Stimulated activated naive CD8-positive, alpha-beta T cell treated with anti-CD3 and anti-CD28 coated beads, Interleukin-15, amount 100 ng/mL, for 72 hours (primary cell): ENCODE data around the gene LZTS2.
A peak's percentile ranks its signal among the peaks of the same experiment; 100 is the strongest.

Source experiments
- ATAC-seq: fragments of 150-1000 bp; cut with Tn5 transposase; 2 replicates; pipeline ENCODE4 v1.10.0; 2021; ENCODE audit warnings: mild to moderate bottlenecking, moderate library complexity
- DNase-seq, 2 donors: peaks; one replicate each; pipeline ENCODE4 v3.0.0; 2021 to 2022
- H3K27ac Mint-ChIP-seq, 2 donors: one replicate each; pipeline ENCODE4 v1.8.0; 2022; ENCODE audit warnings: mild to moderate bottlenecking in 2 of 2, mixed read lengths in 2 of 2, moderate library complexity in 2 of 2
- H3K27me3 Mint-ChIP-seq: one replicate; pipeline ENCODE4 v1.8.0; 2022; ENCODE audit warnings: mixed read lengths
- H3K4me1 Mint-ChIP-seq: one replicate; pipeline ENCODE4 v1.8.0; 2022; ENCODE audit warnings: mild to moderate bottlenecking, mixed read lengths
- H3K4me3 Mint-ChIP-seq, 2 donors: one replicate each; pipeline ENCODE4 v1.8.0; 2022; ENCODE audit warnings: mild to moderate bottlenecking in 2 of 2, mixed read lengths in 2 of 2, moderate library complexity in 1 of 2
- H3K9me3 Mint-ChIP-seq, 2 donors: one replicate each; pipeline ENCODE4 v1.8.0; 2022; ENCODE audit warnings: mixed read lengths in 2 of 2

The LZTS2 gene

DNA sequence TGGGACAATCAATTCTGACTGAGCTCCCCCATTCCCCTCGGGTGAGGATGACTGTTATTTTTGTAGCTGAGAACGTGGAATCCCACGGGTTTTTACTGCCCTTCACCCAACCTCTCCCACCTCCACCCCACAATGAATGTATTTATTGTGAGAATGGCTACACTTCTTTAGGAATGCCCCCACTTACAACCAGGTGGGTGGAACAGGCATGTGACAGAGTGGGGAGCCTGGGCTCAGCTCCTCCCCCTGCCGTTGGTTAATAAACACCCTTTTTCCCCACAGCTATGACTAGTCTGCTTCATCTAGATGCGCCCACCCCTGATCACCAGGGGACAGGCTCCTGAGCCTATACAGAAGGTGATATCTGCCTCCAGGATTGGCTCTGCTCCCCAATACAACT lies 14.3 kb upstream of the LZTS2 start:
- Mint-ChIP-seq H3K4me1 (peaks cover 37% of the 10 kb centered on the region), H3K4me3 (no peak overlapping the region), H3K27ac (no peak overlapping the region), H3K27me3 (no peaks in the 10 kb centered on the region), H3K9me3 (no peaks in the 10 kb centered on the region)
- DNase-seq (no peak), ATAC-seq (no peak)

DNA sequence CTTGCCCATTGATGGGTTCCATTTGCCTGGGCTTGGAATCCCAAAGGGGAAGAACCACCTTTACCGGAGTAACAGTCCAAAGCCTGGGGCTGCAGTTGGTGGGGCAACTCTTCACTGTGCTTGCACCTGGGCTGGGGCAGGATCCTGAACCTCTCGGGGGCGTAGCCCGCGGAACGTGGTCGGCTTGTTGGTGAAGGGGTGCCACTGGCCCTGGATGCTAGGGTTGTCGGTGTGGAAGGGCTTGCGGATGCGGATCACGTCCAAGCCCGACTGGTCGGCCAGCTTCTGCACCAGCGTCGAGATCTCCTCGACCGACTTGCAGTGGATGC lies 13.0 kb upstream of the LZTS2 start:
- Mint-ChIP-seq H3K27ac (no peak overlapping the region), H3K4me1 (peaks cover 49% of the 10 kb centered on the region), H3K9me3 (no peaks in the 10 kb centered on the region), H3K4me3 (peak overlapping the region; percentile 88 to 96), H3K27me3 (no peaks in the 10 kb centered on the region)
- ATAC-seq, result no peak
- no peak for DNase-seq

DNA sequence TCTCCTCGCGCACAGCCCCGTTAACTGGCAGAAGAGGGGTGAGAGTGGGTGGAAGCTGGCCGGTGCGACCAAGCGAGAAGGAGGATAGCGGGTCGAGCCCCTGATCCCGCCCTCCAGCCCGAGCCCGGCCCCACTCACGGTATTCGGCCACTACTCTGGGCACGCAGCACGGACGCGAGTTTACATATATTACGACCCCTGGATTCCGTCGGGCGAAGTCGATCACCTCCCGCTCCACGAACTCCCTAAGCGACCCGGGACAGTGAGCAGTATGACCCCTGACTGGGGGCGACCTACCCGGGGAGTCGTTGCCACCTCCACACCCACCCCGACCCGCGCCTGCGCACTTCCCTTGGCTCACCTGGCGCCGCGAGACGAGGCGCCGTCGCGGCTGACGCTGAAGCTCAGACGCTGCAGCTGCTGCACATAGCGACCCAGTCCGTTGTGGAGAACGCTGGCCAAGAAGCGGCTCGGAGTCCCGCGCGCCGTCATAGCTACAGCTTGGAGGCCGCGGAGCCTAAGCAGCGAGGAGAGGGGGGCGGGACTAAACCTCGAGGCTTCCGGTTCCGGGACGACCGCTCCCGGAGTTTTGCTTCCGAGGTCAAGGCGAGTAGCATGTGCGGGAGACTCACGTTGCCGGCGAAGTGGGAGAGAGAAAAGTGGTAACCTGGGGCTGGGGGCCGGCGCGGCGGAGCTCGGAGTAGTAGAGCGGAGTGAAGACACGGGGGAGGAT lies 12.5 kb upstream of the LZTS2 start, which contains the start of the genes MRPL43 and TWNK:
MRPL43 (minus strand) TSS at position 546 of the 733 bp plus-strand sequence; CDS start at position 492, 54 bp downstream.
TWNK (plus strand) TSS at position 592 of the 733 bp plus-strand sequence. CDS start 668 bp downstream, outside the sequence.
- DNase-seq, result peak; percentile 77 to 82
- Mint-ChIP-seq H3K27me3 (no peaks in the 10 kb centered on the region), H3K4me1 (peaks cover 49% of the 10 kb centered on the region), H3K27ac (peak within 1 kb of the TSS; percentile 96 to 97), H3K4me3 (peak within 1 kb of the TSS; percentile 88 to 96), H3K9me3 (no peaks in the 10 kb centered on the region)
- peak; percentile 96 for ATAC-seq

DNA sequence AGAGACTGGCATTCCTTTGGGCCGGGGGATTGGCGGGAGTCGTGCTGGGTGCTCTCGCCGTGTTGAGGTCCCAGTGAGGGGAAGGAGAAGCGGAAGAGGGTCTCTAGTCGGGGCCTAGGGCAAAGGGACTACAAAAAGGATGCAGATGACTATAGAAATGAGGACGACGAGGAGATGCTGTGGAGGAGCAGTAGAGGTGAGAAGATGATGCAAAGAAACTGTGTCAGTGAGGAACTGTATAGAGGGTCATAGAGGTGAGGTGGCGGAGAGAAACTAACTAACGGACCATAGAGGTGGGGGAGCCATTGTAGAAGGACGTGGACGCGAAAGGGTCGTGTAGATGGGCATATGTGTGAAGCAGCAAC lies 11.9 kb upstream of the LZTS2 start:
- Mint-ChIP-seq H3K27me3 (no peaks in the 10 kb centered on the region), H3K4me1 (peaks cover 49% of the 10 kb centered on the region), H3K27ac (peak overlapping the region; percentile 96 to 97), H3K4me3 (peak overlapping the region; percentile 88 to 96), H3K9me3 (no peaks in the 10 kb centered on the region)
- DNase-seq (no peak), ATAC-seq (peak; percentile 8)

DNA sequence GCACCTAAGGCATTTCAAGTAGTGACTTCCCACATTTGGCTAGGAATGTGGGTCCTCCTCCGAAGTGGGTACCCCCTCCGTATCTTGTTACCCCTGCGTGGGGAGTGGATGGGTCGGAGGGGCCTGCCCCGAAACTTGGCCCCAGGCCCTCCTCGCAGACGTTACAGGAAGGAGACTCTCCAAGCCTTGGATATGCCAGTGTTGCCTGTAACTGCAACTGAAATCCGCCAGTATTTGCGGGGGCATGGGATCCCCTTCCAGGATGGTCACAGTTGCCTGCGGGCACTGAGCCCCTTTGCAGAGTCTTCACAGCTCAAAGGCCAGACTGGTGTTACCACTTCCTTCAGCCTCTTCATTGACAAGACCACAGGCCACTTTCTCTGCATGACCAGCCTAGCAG lies 11.4 kb upstream of the LZTS2 start:
- peaks cover 49% of the 10 kb centered on the region for H3K4me1 Mint-ChIP-seq
- H3K9me3 Mint-ChIP-seq, result no peaks in the 10 kb centered on the region
- DNase-seq, result no peak
- ATAC-seq, result no peak
- peak overlapping the region; percentile 88 to 96 for H3K4me3 Mint-ChIP-seq
- no peaks in the 10 kb centered on the region for H3K27me3 Mint-ChIP-seq
- peak overlapping the region; percentile 38 to 97 for H3K27ac Mint-ChIP-seq

DNA sequence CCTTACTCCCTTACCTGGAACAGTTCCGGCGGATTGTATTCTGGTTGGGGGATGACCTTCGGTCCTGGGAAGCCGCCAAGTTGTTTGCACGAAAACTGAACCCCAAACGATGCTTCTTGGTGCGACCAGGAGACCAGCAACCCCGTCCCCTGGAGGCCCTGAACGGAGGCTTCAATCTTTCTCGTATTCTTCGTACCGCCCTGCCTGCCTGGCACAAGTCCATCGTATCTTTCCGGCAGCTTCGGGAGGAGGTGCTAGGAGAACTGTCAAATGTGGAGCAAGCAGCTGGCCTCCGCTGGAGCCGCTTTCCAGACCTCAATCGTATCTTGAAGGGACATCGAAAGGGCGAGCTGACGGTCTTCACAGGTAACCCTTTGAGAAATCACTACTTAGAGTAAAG lies 10.5 kb upstream of the LZTS2 start:
- peak overlapping the region; percentile 15 to 29 for H3K27ac Mint-ChIP-seq
- DNase-seq (no peak), ATAC-seq (no peak)
- H3K27me3 Mint-ChIP-seq, result no peaks in the 10 kb centered on the region
- H3K4me3 Mint-ChIP-seq, result peak overlapping the region; percentile 35 to 38
- no peaks in the 10 kb centered on the region for H3K9me3 Mint-ChIP-seq
- peaks cover 47% of the 10 kb centered on the region for H3K4me1 Mint-ChIP-seq

DNA sequence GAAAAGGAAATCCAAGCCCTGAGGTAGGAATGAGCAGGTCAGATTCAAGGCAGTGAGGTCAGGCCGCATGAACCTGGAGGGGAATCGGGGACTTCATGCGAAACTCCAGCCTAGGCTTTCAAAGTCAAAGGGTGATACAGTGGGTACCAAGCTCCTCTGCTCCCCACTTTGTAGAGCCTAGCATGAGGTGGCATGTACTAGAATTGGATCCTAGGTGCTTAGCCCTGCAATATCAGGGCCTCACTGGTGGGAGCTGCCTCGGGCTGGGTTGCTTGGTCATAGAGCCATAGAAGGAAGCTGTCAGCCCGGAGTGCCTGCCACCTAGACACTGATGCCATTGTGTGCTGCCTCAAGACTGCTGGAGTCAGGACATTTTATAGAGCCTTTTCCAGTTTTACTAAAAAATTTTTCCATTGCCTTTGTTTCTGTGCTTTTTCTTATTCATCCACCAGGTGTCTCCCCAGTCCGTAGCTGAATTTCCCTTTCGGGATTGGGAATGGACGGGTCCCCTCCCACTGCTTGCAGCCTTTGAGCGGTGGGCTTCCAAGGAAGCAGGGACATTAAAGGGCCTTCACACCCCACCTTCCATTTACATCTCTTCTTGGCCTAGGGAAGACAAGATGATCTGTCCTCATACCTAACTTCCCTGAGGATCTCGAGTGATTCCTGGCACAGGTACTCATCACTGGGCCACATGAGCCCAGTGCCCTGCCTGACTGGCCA lies 5.5 kb upstream of the LZTS2 start:
- peaks cover 46% of the 10 kb centered on the region for H3K4me1 Mint-ChIP-seq
- H3K27ac Mint-ChIP-seq, result no peak overlapping the region
- DNase-seq, result no peak
- H3K27me3 Mint-ChIP-seq, result no peaks in the 10 kb centered on the region
- no peak for ATAC-seq
- no peak overlapping the region for H3K4me3 Mint-ChIP-seq
- H3K9me3 Mint-ChIP-seq, result no peaks in the 10 kb centered on the region

DNA sequence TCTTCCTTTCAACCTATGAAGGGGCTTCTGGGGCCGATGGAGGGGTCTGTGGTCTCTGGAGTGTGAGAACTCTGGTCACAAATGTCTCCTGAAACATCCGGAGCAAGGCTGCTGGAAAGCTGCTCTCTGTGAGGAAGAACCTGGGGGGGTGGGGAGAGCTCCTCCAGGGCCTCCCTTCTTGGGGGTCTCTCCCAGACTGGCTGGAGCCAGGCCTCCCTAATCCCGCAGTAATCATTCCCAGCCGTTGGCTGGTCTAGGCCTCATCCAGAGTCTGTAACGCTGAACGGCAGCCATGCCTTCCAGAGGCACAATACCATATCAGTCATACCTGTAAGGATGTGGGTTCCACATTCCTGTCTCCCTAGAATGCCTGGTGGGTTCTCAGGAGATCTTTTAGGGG lies 4.4 kb upstream of the LZTS2 start:
- Mint-ChIP-seq H3K27ac (no peak overlapping the region), H3K4me3 (no peak overlapping the region)
- DNase-seq, result no peak

DNA sequence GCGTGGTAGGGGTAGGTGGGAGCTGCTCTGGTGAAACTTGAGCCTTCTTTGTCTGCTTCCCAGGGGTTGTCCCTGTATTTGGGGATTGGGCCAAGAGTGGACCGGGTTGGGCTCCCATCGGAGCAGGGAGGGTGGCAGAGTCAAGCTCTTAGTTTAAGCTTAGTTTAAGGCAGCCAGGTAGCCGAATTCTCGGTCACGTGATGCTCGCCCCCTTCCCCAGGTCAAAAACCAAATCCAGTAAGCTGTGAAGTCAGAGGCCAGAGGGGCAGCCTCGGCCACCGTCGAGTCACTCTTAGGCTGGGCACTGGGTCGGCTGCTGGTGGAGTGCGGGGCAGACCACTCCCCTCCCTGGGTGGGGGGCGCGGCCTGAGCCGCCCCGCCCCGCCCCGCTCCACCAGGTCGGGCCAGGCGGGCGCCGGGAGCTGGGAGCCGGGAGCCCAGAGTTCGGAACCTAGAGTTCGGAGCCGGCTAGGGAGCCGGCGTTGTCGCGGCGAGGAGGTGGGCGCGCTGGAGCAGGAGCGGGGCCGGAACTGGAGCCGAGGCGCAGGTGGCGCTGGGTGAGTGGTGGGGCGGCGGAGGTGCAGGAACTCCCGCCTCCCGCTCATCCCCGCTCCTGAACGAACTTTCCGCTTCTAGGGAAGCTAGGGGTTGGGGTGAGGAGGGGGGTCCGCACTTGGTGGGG lies 2.8 kb upstream of the LZTS2 start:
- H3K4me3 Mint-ChIP-seq, result peak overlapping the region; percentile 78 to 92
- H3K4me1 Mint-ChIP-seq, result peaks cover 37% of the 10 kb centered on the region
- peak overlapping the region; percentile 91 to 97 for H3K27ac Mint-ChIP-seq
- H3K9me3 Mint-ChIP-seq, result no peaks in the 10 kb centered on the region
- ATAC-seq (peak; percentile 29), DNase-seq (peak; percentile 45)
- no peaks in the 10 kb centered on the region for H3K27me3 Mint-ChIP-seq

More for the DNA sequence above, 4.4 kb upstream of the LZTS2 start:
- ATAC-seq, result no peak
- Mint-ChIP-seq H3K27me3 (no peaks in the 10 kb centered on the region), H3K9me3 (no peaks in the 10 kb centered on the region), H3K4me1 (peaks cover 39% of the 10 kb centered on the region)

DNA sequence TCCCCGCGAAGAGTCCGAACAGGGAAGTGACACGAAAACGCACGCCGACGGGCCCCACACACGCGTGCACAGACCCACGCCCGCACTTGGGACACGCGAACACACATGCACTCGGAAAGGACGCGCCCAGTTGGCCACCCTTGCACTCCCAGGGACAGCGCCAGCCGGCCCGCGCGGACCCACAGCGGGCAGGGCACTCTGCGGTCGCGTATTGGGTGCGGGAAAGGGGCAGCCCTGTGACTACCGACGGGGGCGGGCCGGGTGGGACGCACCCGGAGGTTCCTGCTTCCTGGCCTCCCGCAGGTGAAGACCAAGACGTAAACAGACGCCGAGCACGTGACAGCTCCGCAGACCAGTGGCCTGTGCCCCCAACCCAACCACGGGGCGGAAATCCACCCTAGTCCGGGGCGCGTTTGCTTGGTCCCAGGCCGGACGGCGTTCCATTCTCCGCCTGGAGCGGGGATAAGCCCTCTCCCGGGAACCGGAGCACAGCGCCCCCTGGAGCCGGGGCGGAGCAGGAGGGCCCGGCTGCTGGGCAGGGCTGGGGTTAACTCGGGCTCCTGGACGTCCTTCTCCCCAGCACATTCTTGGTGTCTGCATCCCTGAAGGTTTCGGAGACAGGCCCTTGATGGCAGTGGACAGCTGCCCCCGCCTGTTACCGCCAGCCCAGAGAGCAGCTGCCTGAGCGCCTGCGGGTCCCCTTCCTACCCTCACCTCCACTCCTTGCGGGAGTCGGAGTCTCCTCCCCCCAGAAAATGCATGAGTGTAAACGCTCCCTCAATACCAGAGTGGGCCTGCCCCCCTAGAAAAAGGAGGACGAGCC lies 2.0 kb upstream of the LZTS2 start:
- ATAC-seq (peak; percentile 61), DNase-seq (peak; percentile 78 to 80)
- no peaks in the 10 kb centered on the region for H3K9me3 Mint-ChIP-seq
- H3K27me3 Mint-ChIP-seq, result no peaks in the 10 kb centered on the region
- H3K4me1 Mint-ChIP-seq, result peaks cover 37% of the 10 kb centered on the region
- peak overlapping the region; percentile 67 to 79 for H3K27ac Mint-ChIP-seq
- peak overlapping the region; percentile 78 to 92 for H3K4me3 Mint-ChIP-seq

DNA sequence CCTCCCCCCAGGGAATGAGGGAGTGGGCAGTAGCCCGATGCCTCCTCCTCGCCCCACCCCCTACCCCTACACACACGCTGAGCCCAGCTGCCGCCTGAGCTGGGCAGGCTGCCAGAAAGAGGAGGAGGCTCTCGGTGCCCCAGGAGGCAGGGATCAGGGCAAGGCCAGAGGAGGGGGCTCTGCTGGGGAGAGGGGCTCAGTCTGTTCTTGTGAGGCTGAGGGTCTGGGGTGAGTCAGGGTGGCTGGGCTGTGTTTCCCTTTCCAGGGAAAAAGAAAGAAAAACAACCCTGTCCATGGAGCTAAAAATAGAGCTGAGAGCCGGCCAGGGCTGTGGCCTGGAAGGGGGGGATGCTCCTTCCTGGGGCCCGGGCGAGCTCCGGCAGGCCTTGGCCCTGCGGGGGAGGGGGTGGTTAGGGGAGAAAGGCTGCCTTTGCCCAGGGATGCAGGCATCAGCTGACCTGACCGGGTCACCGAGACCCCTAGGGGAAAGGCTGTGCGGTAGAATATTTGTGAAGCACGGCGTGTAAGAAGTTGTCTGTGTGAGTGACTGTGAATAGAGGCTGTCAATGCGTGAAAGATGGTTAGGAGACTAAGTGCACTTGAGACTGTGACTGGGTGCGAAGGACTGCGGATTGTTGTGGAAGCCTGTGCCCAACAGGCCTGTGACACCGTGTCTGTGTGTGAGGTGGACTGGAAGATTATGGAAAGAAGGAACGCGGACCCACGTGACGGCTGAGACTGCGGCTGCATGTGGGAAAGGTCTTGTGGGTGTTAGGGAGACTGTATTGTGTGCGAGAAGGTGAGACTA lies 1.2 kb upstream of the LZTS2 start:
- DNase-seq, result peak; percentile 61 to 68
- no peaks in the 10 kb centered on the region for H3K27me3 Mint-ChIP-seq
- H3K9me3 Mint-ChIP-seq, result no peaks in the 10 kb centered on the region
- peak overlapping the region; percentile 78 to 92 for H3K4me3 Mint-ChIP-seq
- peak; percentile 49 for ATAC-seq
- H3K27ac Mint-ChIP-seq, result peak overlapping the region; percentile 49 to 86
- peaks cover 37% of the 10 kb centered on the region for H3K4me1 Mint-ChIP-seq

DNA sequence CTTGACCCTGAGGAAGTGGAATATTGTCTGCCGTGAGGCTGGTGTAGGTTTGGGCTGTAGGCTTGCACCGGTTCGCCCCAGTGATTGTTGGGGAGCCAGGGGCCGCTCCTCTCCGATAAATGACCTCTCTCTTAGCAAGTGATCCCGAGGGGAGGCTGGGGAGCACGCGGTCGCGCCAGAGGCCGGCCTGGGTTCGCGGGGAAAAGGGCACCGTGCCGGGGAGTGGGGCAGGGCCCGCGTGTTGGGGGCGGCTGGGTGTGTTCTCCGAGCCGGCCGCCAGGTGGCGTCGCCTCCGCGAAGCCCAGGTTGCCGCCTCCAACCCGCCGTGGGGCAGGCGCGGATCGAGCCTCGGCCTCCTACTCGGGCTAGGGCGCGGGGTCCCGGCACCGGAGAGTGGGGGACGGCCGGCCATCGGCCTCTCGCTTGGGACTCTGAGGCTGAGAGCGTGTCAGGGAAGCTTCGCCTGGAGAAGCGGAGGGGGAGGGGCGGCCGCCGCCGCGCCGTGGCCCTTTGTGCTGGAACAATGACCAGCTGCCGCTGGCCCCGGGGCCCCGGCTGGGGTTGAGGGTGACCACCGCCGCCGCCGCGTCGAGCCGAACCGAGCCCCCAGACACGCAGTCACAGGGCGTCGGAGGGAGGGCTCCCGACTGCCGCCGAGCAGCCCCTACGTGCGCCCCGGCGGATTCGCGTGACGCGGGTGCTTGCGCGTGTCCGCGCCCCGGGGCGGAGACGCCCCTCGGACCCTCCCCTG lies 442 bp upstream of the LZTS2 start:
- Mint-ChIP-seq H3K4me3 (peak overlapping the region; percentile 78 to 92), H3K4me1 (peaks cover 37% of the 10 kb centered on the region), H3K27me3 (no peaks in the 10 kb centered on the region), H3K27ac (peak overlapping the region in 1 of 2 donors; percentile 86), H3K9me3 (no peaks in the 10 kb centered on the region)
- ATAC-seq, result peak; percentile 73
- peak; percentile 82 to 83 for DNase-seq

DNA sequence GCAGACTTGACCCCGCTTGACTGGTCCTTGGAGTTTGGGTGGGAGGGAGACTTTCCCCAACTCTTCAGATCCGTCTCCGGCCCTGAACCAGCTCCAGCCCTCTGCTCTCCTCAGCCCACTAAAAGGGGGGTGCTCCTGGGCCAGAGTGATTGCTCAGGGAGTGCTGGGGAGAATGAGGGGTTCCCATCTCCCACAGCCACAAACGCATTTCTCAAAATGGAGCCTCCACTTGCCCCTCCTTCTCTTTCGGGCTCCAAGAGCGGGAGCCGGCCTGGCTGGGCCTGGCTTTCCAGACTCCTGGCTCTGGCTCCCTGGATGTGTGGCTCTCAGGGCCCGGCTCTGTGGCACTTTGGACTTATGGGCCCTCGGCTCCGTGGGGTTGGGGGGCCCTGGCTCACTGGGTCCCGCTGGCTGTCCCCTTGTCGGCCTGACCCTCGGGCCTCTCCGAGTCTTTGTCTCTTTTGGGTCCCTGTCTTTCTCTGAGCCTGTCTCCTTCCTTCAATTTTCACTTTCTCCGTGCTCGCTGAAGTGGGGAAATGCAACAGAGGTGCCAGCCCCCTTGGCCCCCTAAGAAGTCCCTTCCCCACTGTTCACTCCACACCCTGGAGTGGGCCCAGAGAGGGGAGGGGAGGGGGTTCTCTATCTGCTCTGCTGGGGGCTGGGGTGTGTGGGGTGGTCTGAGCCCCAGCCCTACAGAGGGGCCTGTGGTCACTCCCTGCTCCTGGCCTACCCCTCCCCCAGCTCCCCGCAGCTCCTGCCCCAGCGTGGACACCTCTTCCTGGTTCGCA lies 713 bp downstream of the LZTS2 start:
- no peaks in the 10 kb centered on the region for H3K9me3 Mint-ChIP-seq
- peak overlapping the region; percentile 66 to 77 for H3K4me3 Mint-ChIP-seq
- no peaks in the 10 kb centered on the region for H3K27me3 Mint-ChIP-seq
- H3K27ac Mint-ChIP-seq, result peak overlapping the region; percentile 23 to 25
- DNase-seq (no peak), ATAC-seq (no peak)
- H3K4me1 Mint-ChIP-seq, result peaks cover 37% of the 10 kb centered on the region
